Adrenal gland (tissue), 12 donors: Measurements from ENCODE around the gene UBE2B. TPM values are rescaled to one million over a fixed set of nuclear protein-coding genes. Genes with fewer than 3 reads are reported as not detected.

Source experiments
- DNase-seq, 7 donors: peaks; one replicate each; pipeline ENCODE4 v3.0.0-alpha.2; 2019 to 2020
- H3K27ac ChIP-seq, 5 donors: fragments of 200-600 bp; sonication (generic) in 4 of 5; 1 replicate in 3 of 5; 2 replicates in 2 of 5; pipeline versions ENCODE4 v1.5.1 to v1.8.0; 2016 to 2020; ENCODE audit warnings: mild to moderate bottlenecking in 1 of 5
- H3K27me3 ChIP-seq: fragments of 200-600 bp; 2 replicates; pipeline ENCODE4 v1.8.0; 2021
- H3K36me3 ChIP-seq, 2 donors: fragments of 200-600 bp; replicated peaks in 1 of 2; 1 replicate in 1 of 2; 2 replicates in 1 of 2; pipeline versions ENCODE4 v1.5.1 to v1.8.0; 2018 to 2022
- H3K4me1 ChIP-seq, 2 donors: fragments of 200-600 bp; replicated peaks in 1 of 2; 1 replicate in 1 of 2; 2 replicates in 1 of 2; pipeline versions ENCODE4 v1.5.1 to v1.8.0; 2018 to 2021
- H3K4me3 ChIP-seq, 4 donors: fragments of 200-600 bp; sonication (generic) in 3 of 4; one replicate each; pipeline ENCODE4 v1.5.1; 2016 to 2018
- H3K9me3 ChIP-seq, 3 donors: fragments of 200-600 bp; sonication (generic) in 1 of 3; replicated peaks in 1 of 3; 1 replicate in 2 of 3; 2 replicates in 1 of 3; pipeline versions ENCODE4 v1.5.1 to v1.8.0; 2016 to 2021
- CTCF ChIP-seq, 6 experiments: fragments of 450-650 bp in 4 of 6; fragments of 200-600 bp in 2 of 6; sonication (generic) in 1 of 6; IDR thresholded peaks; 1 replicate in 5 of 6; 2 replicates in 1 of 6; pipeline versions ENCODE4 v1.5.1 to v1.8.0; 2016 to 2021; ENCODE audit warnings: antibody characterized with exemption in 6 of 6, mild to moderate bottlenecking in 2 of 6, moderate library complexity in 1 of 6
- POLR2A ChIP-seq, 2 donors: fragments of 450-650 bp; IDR thresholded peaks; one replicate each; pipeline ENCODE4 v1.6.1; 2017; ENCODE audit warnings: antibody characterized with exemption in 2 of 2, mild to moderate bottlenecking in 2 of 2, moderate library complexity in 1 of 2
- WGBS, 4 donors: extraction: QIAGEN DNeasy Blood & Tissue Kit in 2 of 4; methylation state at CpG; one replicate each; pipeline versions ENCODE4 v1.1.5 to v1.1.7; 2013 to 2017; 5-methylcytosine and 5-hydroxymethylcytosine counted together
- intact Hi-C, 2 donors: fragments of 100-400 bp; cut with DNase I; formaldehyde crosslinking; loops; one replicate each; pipeline versions ENCODE4 v1.14.1 to v1.15.0; 2022 to 2023
- polyA plus RNA-seq, 3 donors: library from polyadenylated mRNA; stranded (reverse); fragments of 200-250 nt in 2 of 3; fragments of 350-450 nt in 1 of 3; fragmentation: Illumina TruSeq in 1 of 3; extraction: RNeasy Lipid Tissue Mini Kit (QIAGEN cat#74804) in 1 of 3; gene quantifications; one replicate each; pipeline ENCODE4 v1.2.3, GENCODE V29; 2013 to 2014
- total RNA-seq, 9 donors: library from RNA; depleted of rRNA in 4 of 9; stranded (reverse); fragments of >200 nt in 4 of 9; fragments of 120-200 nt in 1 of 9; fragmentation: NEBNext Ultra II Directional in 1 of 9; extraction: Animal tissue kit (Norgen Biotek cat#: 25700) in 1 of 9; gene quantifications; one replicate each; pipeline versions ENCODE4 v1.1.0 to v1.2.4, GENCODE V29; 2013 to 2023
- donor health status: healthy with polysubstance abuse.
- donor health status: Bipolar disorder and iron deficiency.
- donor health status: DM: yes; HTN: yes; CAD: no.
- donor health status: DM: no; HTN: no; CAD: no.
- donor health status: DM: no; HTN: no; CAD: no.
- donor health status: DM: yes; HTN: yes; CAD: no.

UBE2B gene
- total and polyA plus RNA-seq, 12 donors = 19.7 to 144 (median 96.2) TPM

GRCh38 chr5:134423376-134423775 is 52.0 kb downstream of the UBE2B start:
- Histone ChIP-seq H3K9me3 (no peaks in the 10 kb centered on the region), H3K4me3 (no peak overlapping the region), H3K36me3 (no peaks in the 10 kb centered on the region), H3K27me3 (no peaks in the 10 kb centered on the region), H3K27ac (no peak overlapping the region), H3K4me1 (no peaks in the 10 kb centered on the region)
- no peak for TF ChIP-seq CTCF (IDR thresholded peaks at IDR 0.05)
- TF ChIP-seq POLR2A (IDR thresholded peaks at IDR 0.05) = no peak
- DNase-seq = no peak
- intact Hi-C loops = no loop called here
- 81 to 98% (median 93%) methylated on average over 2 of the region's 2 CpGs for WGBS, 4 donors

DNA sequence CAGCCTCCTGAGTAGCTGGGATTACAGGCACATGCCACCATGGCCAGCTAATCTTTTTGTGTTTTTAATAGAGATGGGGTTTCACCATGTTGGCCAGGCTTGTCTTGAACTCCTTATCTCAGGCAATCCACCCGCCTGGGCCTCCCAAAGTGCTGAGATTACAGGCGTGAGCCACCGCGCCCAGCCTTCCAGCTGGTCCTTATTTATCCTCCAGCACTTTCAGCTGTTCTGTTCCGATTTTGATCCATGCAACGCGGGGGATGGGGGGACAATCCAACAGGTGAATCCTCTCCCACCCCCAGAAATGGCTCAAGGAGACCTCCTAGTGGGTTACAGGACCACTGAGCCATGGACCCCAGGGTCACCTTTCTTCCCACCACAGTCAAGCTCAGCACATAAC is 55.0 kb downstream of the UBE2B start:
- 83 to 90% (median 85%) methylated on average over 6 to 7 of the region's 7 CpGs for WGBS, 4 donors
- H3K36me3 ChIP-seq = no peaks in the 10 kb centered on the region
- DNase-seq = no peak
- no peak overlapping the region for H3K4me3 ChIP-seq
- H3K27me3 ChIP-seq = no peaks in the 10 kb centered on the region
- H3K27ac ChIP-seq = no peak overlapping the region
- TF ChIP-seq CTCF (IDR thresholded peaks at IDR 0.05) (no peak), POLR2A (IDR thresholded peaks at IDR 0.05) (no peak)
- H3K4me1 ChIP-seq = no peaks in the 10 kb centered on the region
- intact Hi-C loops = no loop called here
- no peaks in the 10 kb centered on the region for H3K9me3 ChIP-seq

DNA sequence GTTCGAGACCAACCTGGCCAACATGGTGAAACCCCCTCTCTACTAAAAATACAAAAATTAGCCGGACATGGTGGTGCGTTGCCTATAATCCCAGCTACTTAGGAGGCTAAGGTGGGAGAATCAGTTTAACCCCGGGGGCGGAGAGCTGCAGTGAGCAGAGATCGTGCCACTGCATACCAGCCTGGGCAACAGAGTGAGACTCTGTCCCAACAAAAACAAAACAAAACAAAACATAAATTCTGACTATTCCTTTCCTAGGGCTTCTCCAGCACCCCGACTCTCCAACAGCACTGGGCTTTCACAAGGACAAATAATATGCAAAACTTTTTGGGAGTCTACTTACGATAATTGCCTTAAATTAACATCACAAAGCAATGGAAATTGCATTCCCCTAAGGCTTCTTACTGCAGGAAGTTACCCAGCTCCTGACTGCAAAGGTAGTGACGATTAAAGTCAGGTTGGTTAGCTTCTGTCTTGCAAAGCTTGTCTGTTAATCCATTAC is 56.2 kb downstream of the UBE2B start:
- TF ChIP-seq POLR2A (IDR thresholded peaks at IDR 0.05) = no peak
- no peak for TF ChIP-seq CTCF (IDR thresholded peaks at IDR 0.05)
- H3K36me3 ChIP-seq = no peaks in the 10 kb centered on the region
- H3K27me3 ChIP-seq = no peaks in the 10 kb centered on the region
- H3K27ac ChIP-seq = no peak overlapping the region
- WGBS, 4 donors = 64 to 70% (median 67%) methylated on average over 9 of the region's 9 CpGs
- DNase-seq = no peak
- no peaks in the 10 kb centered on the region for H3K9me3 ChIP-seq
- intact Hi-C loops = no loop called here
- no peaks in the 10 kb centered on the region for H3K4me1 ChIP-seq
- H3K4me3 ChIP-seq = no peak overlapping the region

- no peak overlapping the region for H3K27ac ChIP-seq
- no peaks in the 10 kb centered on the region for H3K27me3 ChIP-seq
- 68 to 72% (median 70%) methylated on average over 5 of the region's 5 CpGs for WGBS, 4 donors
- H3K4me3 ChIP-seq = no peak overlapping the region
- H3K36me3 ChIP-seq = no peaks in the 10 kb centered on the region
- no peaks in the 10 kb centered on the region for H3K4me1 ChIP-seq
- TF ChIP-seq POLR2A (IDR thresholded peaks at IDR 0.05) (no peak), CTCF (IDR thresholded peaks at IDR 0.05) (no peak)
- intact Hi-C loops = no loop called here
- no peak for DNase-seq
- H3K9me3 ChIP-seq = no peaks in the 10 kb centered on the region
Measured at GRCh38 chr5:134430001-134430569, 58.7 kb downstream of the UBE2B start.
